Measurements from ENCODE around the gene GPATCH2.

Gene GPATCH2

GRCh38 chr1:217437376-217437775 is 193.5 kb downstream of the GPATCH2 start:
- no peak for TF ChIP-seq REST (IDR thresholded peaks at IDR 0.05; ENCODE audit: low read depth)
- TF ChIP-seq TCF12 (IDR thresholded peaks at IDR 0.05; ENCODE audit: low read depth): no peak
- no peak for TF ChIP-seq TEAD4 (IDR thresholded peaks at IDR 0.05)
- no peak for TF ChIP-seq MAX (IDR thresholded peaks at IDR 0.05)

GRCh38 chr1:217435204-217435603 is 195.7 kb downstream of the GPATCH2 start:
- TF ChIP-seq FOXM1 (IDR thresholded peaks at IDR 0.05; ENCODE audit: borderline replicate concordance, low read depth) (no peak), YY1 (IDR thresholded peaks at IDR 0.05; ENCODE audit: low read depth) (no peak), NFIC (IDR thresholded peaks at IDR 0.05) (no peak), TEAD4 (IDR thresholded peaks at IDR 0.05) (no peak), MAX (IDR thresholded peaks at IDR 0.05) (no peak), REST (IDR thresholded peaks at IDR 0.05; ENCODE audit: low read depth) (no peak), RAD21 (IDR thresholded peaks at IDR 0.05; ENCODE audit: low read depth) (no peak), CREB1 (IDR thresholded peaks at IDR 0.05; ENCODE audit: low read depth) (no peak), TAF1 (IDR thresholded peaks at IDR 0.05; ENCODE audit: low read depth) (no peak), EGR1 (IDR thresholded peaks at IDR 0.05) (no peak), EP300 (IDR thresholded peaks at IDR 0.05; ENCODE audit: borderline replicate concordance) (no peak), TCF12 (IDR thresholded peaks at IDR 0.05; ENCODE audit: low read depth) (no peak), USF1 (IDR thresholded peaks at IDR 0.05) (no peak), CEBPB (IDR thresholded peaks at IDR 0.05) (no peak), ZBTB7A (IDR thresholded peaks at IDR 0.05; ENCODE audit: low read depth) (no peak)

GRCh38 chr1:217433664-217434063 is 197.2 kb downstream of the GPATCH2 start:
- TF ChIP-seq CEBPB (IDR thresholded peaks at IDR 0.05) (no peak), FOXM1 (IDR thresholded peaks at IDR 0.05; ENCODE audit: borderline replicate concordance, low read depth) (no peak), TCF12 (IDR thresholded peaks at IDR 0.05; ENCODE audit: low read depth) (no peak), CREB1 (IDR thresholded peaks at IDR 0.05; ENCODE audit: low read depth) (no peak), REST (IDR thresholded peaks at IDR 0.05; ENCODE audit: low read depth) (no peak), NFIC (IDR thresholded peaks at IDR 0.05) (no peak), MAX (IDR thresholded peaks at IDR 0.05) (no peak), ZBTB7A (IDR thresholded peaks at IDR 0.05; ENCODE audit: low read depth) (no peak), USF1 (IDR thresholded peaks at IDR 0.05) (no peak), TAF1 (IDR thresholded peaks at IDR 0.05; ENCODE audit: low read depth) (no peak), YY1 (IDR thresholded peaks at IDR 0.05; ENCODE audit: low read depth) (no peak), EGR1 (IDR thresholded peaks at IDR 0.05) (no peak)

GRCh38 chr1:217432339-217432738 is 198.6 kb downstream of the GPATCH2 start:
- TF ChIP-seq ZBTB7A (IDR thresholded peaks at IDR 0.05; ENCODE audit: low read depth): no peak
- no peak for TF ChIP-seq TEAD4 (IDR thresholded peaks at IDR 0.05)
- TF ChIP-seq NFIC (IDR thresholded peaks at IDR 0.05): no peak
- TF ChIP-seq EP300 (IDR thresholded peaks at IDR 0.05; ENCODE audit: borderline replicate concordance): no peak
- no peak for TF ChIP-seq TCF12 (IDR thresholded peaks at IDR 0.05; ENCODE audit: low read depth)
- TF ChIP-seq CREB1 (IDR thresholded peaks at IDR 0.05; ENCODE audit: low read depth): no peak
- TF ChIP-seq FOXM1 (IDR thresholded peaks at IDR 0.05; ENCODE audit: borderline replicate concordance, low read depth): no peak
- TF ChIP-seq USF1 (IDR thresholded peaks at IDR 0.05): no peak
- TF ChIP-seq YY1 (IDR thresholded peaks at IDR 0.05; ENCODE audit: low read depth): no peak
- TF ChIP-seq CEBPB (IDR thresholded peaks at IDR 0.05): no peak
- TF ChIP-seq TAF1 (IDR thresholded peaks at IDR 0.05; ENCODE audit: low read depth): no peak
- TF ChIP-seq MAX (IDR thresholded peaks at IDR 0.05): no peak
- no peak for TF ChIP-seq RAD21 (IDR thresholded peaks at IDR 0.05; ENCODE audit: low read depth)
- TF ChIP-seq EGR1 (IDR thresholded peaks at IDR 0.05): no peak
- no peak for TF ChIP-seq REST (IDR thresholded peaks at IDR 0.05; ENCODE audit: low read depth)

All from Ishikawa (cell line).